OCI-LY1 (cell line): ENCODE results near the gene CDC25B.

Source experiments
- H2AFZ ChIP-seq: fragments of 200-600 bp; sonication (generic), shearing (Covaris generic); 2 replicates; pipeline ENCODE4 v1.6.0; 2014; ENCODE audit warnings: antibody characterized with exemption, mild to moderate bottlenecking, low read length
- H3F3A ChIP-seq: fragments of 200-600 bp; sonication (generic), shearing (Covaris generic); 2 replicates; pipeline ENCODE4 v1.6.0; 2014; ENCODE audit warnings: mild to moderate bottlenecking, antibody characterized with exemption, low read length, moderate library complexity; ENCODE audit not compliant: insufficient read depth
- H3K27ac ChIP-seq: fragments of 200-600 bp; sonication (generic); 2 replicates; pipeline ENCODE4 v1.5.1; 2014; ENCODE audit warnings: low read length, mixed run types, mild to moderate bottlenecking, low read depth; ENCODE audit not compliant: poor library complexity, severe bottlenecking
- H3K27me3 ChIP-seq: fragments of 200-600 bp; sonication (generic); 2 replicates; pipeline ENCODE4 v1.6.0; 2014; ENCODE audit warnings: antibody characterized with exemption, mild to moderate bottlenecking, low read length, moderate library complexity; ENCODE audit not compliant: insufficient read depth
- H3K36me3 ChIP-seq: fragments of 200-600 bp; sonication (generic); 2 replicates; pipeline ENCODE4 v1.6.1; 2014; ENCODE audit warnings: mild to moderate bottlenecking, antibody characterized with exemption, low read length, moderate library complexity, mixed read lengths; ENCODE audit not compliant: insufficient read depth
- H3K4me1 ChIP-seq: fragments of 200-600 bp; sonication (generic); 2 replicates; pipeline ENCODE4 v1.5.1; 2014; ENCODE audit warnings: mild to moderate bottlenecking, low read length, moderate library complexity; ENCODE audit not compliant: insufficient read depth, severe bottlenecking
- H3K4me2 ChIP-seq: fragments of 200-600 bp; sonication (generic), shearing (Covaris generic); 2 replicates; pipeline ENCODE4 v1.6.1; 2014; ENCODE audit warnings: low read length
- H3K4me3 ChIP-seq: fragments of 200-600 bp; sonication (generic); 2 replicates; pipeline ENCODE4 v1.5.1; 2014; ENCODE audit warnings: low read length, low read depth, mild to moderate bottlenecking, mixed read lengths; ENCODE audit not compliant: poor library complexity, severe bottlenecking
- H3K79me2 ChIP-seq: fragments of 200-600 bp; shearing (Covaris generic); 2 replicates; pipeline ENCODE4 v1.6.1; 2016; ENCODE audit warnings: mixed run types, low read length, mixed read lengths; ENCODE audit not compliant: insufficient read depth
- H3K9ac ChIP-seq: fragments of 200-600 bp; sonication (generic), shearing (Covaris generic); 2 replicates; pipeline ENCODE4 v1.6.1; 2014; ENCODE audit warnings: mild to moderate bottlenecking, low read length, mixed read lengths
- H3K9me2 ChIP-seq: fragments of 200-600 bp; sonication (generic), shearing (Covaris generic); 2 replicates; pipeline ENCODE4 v1.6.1; 2014; ENCODE audit warnings: low read depth, mild to moderate bottlenecking, low read length, mixed read lengths
- H3K9me3 ChIP-seq: fragments of 200-600 bp; shearing (Covaris generic); 2 replicates; pipeline ENCODE4 v1.6.1; 2014; ENCODE audit warnings: low read length, mixed read lengths
- H4K20me1 ChIP-seq: fragments of 200-600 bp; sonication (generic), shearing (Covaris generic); 2 replicates; pipeline ENCODE4 v1.6.0; 2016; ENCODE audit warnings: mild to moderate bottlenecking, low read length; ENCODE audit not compliant: insufficient read depth
- EZH2 ChIP-seq: fragments of 200-600 bp; sonication (generic), shearing (Covaris generic); IDR thresholded peaks from 2 replicates; pipeline ENCODE4 v1.8.0; 2017; ENCODE audit warnings: borderline replicate concordance, mixed run types, mild to moderate bottlenecking, antibody characterized with exemption, low read length, moderate library complexity, mixed read lengths
- TF ChIP-seq, protein P1 (sequence below): fragments of 200-600 bp; sonication (generic), shearing (Covaris generic); IDR thresholded peaks from 2 replicates; pipeline ENCODE4 v1.5.1; 2017; ENCODE audit warnings: mild to moderate bottlenecking, antibody characterized with exemption, low read length, moderate library complexity, mixed read lengths

Gene CDC25B

DNA sequence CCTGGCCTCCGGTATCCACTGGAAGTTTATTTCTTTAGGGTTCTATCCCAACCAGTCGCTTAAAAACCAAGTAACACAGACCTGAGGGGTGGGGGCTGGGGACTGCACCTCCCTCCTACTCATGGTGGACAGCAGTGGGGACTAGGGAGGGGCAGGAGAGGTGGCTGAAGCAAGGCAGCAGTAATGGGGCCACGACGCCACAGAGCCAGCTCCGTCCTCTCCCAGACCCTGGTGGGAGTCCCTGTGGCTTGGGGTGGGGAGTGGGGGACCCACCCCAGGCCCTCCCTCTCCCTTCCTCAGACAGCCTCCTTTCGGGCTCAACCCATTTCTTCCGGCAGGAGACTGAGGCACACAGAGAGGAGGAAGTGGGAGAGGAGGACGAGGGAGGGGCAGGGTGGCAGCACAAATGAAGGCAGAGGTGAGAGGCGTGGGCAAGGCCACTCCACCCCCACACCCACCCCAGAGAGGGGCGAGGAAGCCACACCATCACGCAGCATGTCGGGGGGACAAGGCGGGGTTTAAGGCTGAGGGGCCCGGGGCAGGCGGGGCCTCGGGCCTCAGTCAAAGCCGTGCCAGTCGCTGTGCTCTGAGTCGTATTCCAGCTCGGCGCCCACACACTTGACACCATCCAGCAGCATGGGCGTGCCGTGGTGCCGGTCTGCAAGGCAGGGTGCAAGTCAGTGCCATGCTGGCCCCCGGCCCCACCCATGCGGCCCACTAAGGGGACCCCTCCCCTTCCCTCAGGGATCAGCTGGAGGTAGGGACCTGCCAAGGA is 42.4 kb upstream of the CDC25B start:
- Histone ChIP-seq H3K79me2 (no peaks in the 10 kb centered on the region), H2AFZ (no peak overlapping the region), H4K20me1 (no peaks in the 10 kb centered on the region), H3K27me3 (no peaks in the 10 kb centered on the region), H3K36me3 (peaks cover 17% of the 10 kb centered on the region), H3K9me2 (no peaks in the 10 kb centered on the region), H3K4me3 (no peak overlapping the region), H3K27ac (no peak overlapping the region), H3K4me1 (no peaks in the 10 kb centered on the region), H3K4me2 (no peak overlapping the region), H3K9me3 (no peaks in the 10 kb centered on the region), H3F3A (no peaks in the 10 kb centered on the region), H3K9ac (no peak overlapping the region)
- no peak for TF ChIP-seq EZH2
- TF ChIP-seq, protein P1, sequence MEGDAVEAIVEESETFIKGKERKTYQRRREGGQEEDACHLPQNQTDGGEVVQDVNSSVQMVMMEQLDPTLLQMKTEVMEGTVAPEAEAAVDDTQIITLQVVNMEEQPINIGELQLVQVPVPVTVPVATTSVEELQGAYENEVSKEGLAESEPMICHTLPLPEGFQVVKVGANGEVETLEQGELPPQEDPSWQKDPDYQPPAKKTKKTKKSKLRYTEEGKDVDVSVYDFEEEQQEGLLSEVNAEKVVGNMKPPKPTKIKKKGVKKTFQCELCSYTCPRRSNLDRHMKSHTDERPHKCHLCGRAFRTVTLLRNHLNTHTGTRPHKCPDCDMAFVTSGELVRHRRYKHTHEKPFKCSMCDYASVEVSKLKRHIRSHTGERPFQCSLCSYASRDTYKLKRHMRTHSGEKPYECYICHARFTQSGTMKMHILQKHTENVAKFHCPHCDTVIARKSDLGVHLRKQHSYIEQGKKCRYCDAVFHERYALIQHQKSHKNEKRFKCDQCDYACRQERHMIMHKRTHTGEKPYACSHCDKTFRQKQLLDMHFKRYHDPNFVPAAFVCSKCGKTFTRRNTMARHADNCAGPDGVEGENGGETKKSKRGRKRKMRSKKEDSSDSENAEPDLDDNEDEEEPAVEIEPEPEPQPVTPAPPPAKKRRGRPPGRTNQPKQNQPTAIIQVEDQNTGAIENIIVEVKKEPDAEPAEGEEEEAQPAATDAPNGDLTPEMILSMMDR = no peak

DNA sequence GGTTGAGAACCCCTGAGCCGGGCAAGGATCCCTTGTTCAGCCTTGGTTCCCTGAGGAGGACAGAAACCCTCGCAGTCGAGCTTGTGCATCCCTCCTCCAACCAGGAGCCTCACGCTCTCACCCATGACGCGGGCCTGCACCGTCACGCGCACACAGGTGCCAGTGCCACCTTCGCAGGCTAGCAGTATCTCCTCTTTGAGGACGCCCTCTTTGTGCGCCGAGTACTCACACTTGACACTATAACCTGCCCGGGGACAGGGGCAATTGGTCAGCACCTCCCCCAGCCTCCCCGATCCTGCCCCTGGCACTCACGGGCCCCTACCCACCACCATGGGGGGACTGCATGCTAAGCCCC is 41.9 kb upstream of the CDC25B start:
- no peaks in the 10 kb centered on the region for H3K79me2 ChIP-seq
- H3K9ac ChIP-seq = no peak overlapping the region
- no peaks in the 10 kb centered on the region for H3K4me1 ChIP-seq
- no peak overlapping the region for H3K4me3 ChIP-seq
- H3K27me3 ChIP-seq = no peaks in the 10 kb centered on the region
- H3K36me3 ChIP-seq = peaks cover 17% of the 10 kb centered on the region
- H2AFZ ChIP-seq = no peak overlapping the region
- H4K20me1 ChIP-seq = no peaks in the 10 kb centered on the region
- no peaks in the 10 kb centered on the region for H3K9me2 ChIP-seq
- H3F3A ChIP-seq = no peaks in the 10 kb centered on the region
- H3K4me2 ChIP-seq = no peak overlapping the region
- no peak overlapping the region for H3K27ac ChIP-seq
- no peak for TF ChIP-seq EZH2
- TF ChIP-seq, protein P1 = no peak
- H3K9me3 ChIP-seq = no peaks in the 10 kb centered on the region

DNA sequence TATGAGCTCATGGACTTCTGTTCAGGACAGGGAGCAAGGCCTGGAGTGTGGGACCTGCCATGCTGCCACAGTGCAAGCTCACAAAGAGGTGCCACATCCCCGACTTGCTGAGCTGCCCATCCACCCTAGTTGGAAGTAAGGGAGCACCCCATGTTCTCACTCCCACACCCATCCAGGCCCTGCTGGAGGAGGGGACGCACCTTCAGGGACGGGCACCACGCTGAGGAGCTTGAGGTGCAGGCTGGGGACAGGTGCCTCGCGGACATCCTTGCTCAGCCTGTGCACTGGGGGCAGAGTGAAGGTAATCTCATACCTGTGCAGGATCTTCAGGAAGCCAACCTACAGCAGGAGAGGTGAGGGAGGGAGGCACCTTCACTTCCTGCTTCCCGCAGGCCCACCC is 40.8 kb upstream of the CDC25B start:
- Histone ChIP-seq H3K27me3 (no peaks in the 10 kb centered on the region), H3K4me1 (no peaks in the 10 kb centered on the region), H2AFZ (no peak overlapping the region), H4K20me1 (no peaks in the 10 kb centered on the region), H3K9ac (no peak overlapping the region), H3K36me3 (peaks cover 17% of the 10 kb centered on the region), H3K27ac (no peak overlapping the region), H3F3A (no peaks in the 10 kb centered on the region), H3K9me2 (no peaks in the 10 kb centered on the region), H3K4me3 (no peak overlapping the region), H3K4me2 (no peak overlapping the region), H3K9me3 (no peaks in the 10 kb centered on the region), H3K79me2 (no peaks in the 10 kb centered on the region)
- TF ChIP-seq, protein P1 = no peak
- TF ChIP-seq EZH2 = no peak
